Measurements from ENCODE around the gene C9orf50. TPM values are rescaled to one million over a fixed set of nuclear protein-coding genes. Genes with fewer than 3 reads are reported as not detected.
A peak's percentile ranks its signal among the peaks of the same experiment; 100 is the strongest.
"Not testable (repeated sequence)": the region's sequence is repeated elsewhere in the genome, so short reads cannot be mapped to it uniquely, and the experiment has no call there.

Gene C9orf50
- total RNA-seq, 1 experiment from 2014 or later, result 0.20 TPM

DNA sequence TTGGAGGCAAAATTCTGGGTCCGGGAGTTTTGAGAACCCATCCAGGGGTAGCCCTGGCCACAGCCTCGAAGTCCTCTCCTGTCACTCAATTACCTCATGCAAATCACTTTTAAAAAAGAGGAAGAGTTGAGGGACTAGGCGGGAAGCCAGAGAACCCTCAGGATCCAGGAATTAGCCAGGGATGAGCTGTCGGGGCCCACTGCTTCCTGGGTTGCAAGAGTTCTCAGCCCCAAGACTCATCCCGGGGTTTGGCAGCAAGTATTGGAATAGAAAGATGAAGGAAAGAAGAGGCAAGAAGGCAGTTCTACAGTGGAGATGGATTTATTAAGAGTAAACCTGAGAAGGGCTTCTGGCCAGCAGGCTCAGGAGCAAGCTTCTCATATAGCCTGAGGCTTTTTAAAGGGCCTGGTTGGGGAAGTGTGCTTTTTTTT, 25.6 kb downstream of the C9orf50 start:
- DNase-seq (ENCODE audit: extremely low read depth, low read depth), result no peak

DNA sequence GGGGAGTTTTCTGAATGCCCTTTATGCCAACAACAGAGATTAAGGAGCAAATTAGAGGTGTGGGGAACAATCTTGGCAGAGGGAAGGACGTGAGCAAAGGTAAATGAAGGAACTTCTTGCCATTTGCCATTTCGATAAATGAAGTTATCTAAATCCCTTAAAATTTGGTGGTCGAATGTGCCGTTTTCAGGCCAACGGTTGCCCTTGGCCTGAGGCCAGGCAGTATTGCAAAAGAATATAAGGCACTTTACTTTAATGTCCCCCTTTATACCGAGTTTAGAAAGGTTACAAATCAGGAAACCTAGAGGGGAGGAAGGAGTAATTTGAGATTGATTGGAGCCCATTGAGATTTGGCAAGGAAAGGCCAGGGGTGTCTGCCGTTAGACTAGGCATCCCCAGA, 26.3 kb downstream of the C9orf50 start:
- no peak for DNase-seq (ENCODE audit: extremely low read depth, low read depth)

DNA sequence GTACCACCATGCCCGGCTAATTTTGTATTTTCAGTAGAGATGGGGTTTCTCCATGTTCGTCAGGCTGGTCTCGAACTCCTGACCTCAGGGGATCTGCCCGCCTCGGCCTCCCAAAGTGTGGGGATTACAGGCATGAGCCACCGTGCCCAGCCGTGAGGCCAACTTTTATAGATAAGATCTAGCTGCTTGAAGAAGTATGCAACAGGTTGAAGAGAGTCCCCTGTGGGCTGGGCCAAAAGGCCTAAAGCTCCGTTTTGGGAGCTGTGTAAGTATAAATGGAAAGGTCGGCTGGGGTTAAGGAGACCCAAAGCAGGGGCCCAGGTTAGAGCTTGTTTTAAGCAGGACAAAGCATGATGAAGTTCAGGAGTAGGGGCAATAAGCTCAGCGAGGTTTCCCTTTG, 28.1 kb downstream of the C9orf50 start:
- DNase-seq (ENCODE audit: extremely low read depth, low read depth), result not testable (repeated sequence)

DNA sequence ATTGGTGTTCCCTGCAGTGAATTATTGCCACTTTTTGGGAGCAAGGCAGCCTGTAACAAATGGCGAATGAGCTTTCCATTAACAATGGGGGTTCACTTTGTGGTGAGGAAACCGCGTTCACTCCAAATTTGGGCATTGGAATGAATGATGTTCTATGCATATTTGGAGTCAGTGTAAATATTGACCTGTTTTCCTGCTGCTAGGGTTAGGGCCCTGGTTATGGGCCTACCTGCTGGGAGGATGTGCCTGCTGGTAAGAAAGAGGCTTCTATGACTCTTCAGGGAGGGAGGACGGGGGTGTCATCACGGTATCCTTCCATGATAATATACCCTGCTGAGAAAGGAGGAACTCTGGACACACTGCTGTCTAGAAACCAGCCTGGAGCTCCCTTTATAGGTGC, 29.0 kb downstream of the C9orf50 start:
- DNase-seq (ENCODE audit: extremely low read depth, low read depth), result no peak

DNA sequence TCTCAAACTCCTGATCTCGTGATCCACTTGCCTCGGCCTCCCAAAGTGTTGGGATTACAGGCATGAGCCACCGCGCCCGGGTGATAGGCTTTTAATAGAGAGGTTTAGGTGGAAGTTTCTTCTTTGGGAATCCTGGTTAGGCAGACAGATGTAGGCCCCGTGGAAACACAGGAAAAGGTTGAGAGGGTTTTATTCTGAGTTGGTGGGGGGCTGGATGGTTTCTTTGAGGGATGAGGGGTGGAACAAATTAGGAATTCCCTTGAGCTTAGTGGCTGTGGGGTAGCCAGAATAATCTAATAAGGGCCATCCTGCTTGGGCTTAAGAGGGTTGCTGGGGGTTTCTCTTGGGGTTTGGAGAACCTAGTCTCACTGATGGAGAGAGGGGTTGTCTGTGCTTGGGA, 30.4 kb downstream of the C9orf50 start:
- no peak for DNase-seq (ENCODE audit: extremely low read depth, low read depth)

DNA sequence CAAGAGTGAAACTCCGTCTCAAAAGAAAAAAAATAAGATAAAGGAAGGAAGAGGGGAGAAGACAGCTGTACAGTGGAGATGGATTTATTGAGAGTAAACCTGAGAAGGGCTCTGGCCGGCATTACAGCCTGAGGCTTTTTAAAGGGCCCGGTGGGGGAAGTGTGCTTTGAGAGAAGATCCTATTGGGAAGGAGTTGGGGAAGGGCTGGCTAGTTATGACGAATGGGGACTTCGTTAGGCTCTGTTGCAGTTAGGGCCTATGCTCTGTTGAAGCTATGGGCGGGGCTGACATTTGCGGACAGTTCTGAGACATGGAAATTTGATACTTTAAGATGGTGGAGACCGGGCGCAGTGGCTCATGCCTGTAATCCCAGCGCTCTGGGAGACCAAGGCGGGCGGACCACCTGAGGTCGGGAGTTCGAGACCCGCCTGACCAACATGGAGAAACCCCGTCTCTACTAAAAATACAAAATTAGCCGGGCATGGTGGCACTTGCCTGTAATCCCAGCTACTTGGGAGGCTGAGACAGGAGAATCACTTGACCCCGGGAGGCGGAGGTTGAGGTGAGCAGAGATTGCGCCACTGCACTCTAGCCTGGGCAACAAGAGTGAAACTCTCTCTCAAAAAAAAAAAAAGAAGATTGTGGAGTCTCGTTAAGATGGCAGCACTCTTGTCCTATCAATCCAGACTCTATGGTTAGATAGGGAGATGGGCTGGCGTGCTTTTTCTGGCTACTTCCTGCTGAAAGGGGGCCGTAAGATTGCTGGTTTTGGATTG, 33.2 kb downstream of the C9orf50 start:
- peak; percentile 94 for DNase-seq (ENCODE audit: extremely low read depth, low read depth)

DNA sequence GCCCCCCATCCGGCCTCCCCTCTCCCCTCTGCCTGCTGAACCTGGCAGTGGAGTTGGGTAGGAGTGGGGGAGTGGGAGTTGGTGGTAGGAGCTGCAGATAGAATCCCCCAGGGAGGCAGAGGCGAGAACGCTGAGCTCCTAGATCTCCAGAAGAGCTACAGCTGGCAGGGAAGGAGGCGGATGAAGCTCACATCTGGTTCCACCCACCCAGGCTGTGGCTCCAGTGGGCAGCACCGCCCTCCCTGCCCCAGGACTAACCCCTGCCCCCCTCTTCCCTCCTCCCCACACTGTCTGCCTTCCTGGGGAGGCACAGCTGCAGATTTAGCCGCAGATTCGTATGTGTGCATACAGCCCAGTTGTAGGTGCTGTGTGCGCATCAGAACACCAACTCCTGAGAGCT, 34.2 kb downstream of the C9orf50 start:
- no peak for DNase-seq (ENCODE audit: extremely low read depth, low read depth)

DNA sequence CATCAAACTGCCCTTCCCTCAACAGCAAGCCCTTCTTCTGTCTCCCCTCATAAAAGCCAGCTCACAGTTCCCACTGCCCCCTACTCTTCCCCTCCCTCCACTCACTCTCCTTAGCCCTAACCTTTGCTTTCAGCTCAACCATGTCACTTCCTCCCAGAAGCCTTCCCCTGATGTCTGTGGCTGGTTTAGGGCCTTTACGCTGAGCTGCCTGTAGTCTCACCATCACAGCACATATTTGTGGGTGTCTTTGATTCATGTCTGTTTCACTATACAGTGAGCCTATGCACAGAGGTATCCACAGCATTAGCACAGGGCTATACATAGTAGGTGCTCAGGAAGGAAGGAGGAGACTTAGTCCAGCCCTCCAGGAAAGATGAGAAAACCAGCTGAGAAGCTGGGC, 34.7 kb downstream of the C9orf50 start:
- DNase-seq (ENCODE audit: extremely low read depth, low read depth), result no peak

DNA sequence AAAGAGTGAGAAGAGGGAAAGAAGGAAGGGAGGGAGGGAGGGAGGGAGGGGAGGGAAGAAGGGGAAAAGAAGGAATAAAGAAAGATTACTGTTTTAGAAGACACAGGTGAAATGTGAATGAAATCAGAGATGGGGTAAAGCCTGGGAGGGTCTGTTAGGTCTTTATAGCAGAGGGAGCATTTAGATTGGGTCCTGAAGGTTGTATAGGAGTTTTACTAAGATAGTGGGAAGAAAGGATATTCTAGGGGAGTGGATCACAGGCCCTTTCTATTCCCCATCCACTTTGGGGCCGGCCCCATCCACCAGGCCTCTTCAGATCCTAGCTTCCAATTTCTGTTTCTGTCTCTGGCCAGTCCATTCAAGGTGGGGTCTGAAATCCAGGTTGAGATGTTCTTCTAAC, 35.5 kb downstream of the C9orf50 start:
- no peak for DNase-seq (ENCODE audit: extremely low read depth, low read depth)

DNA sequence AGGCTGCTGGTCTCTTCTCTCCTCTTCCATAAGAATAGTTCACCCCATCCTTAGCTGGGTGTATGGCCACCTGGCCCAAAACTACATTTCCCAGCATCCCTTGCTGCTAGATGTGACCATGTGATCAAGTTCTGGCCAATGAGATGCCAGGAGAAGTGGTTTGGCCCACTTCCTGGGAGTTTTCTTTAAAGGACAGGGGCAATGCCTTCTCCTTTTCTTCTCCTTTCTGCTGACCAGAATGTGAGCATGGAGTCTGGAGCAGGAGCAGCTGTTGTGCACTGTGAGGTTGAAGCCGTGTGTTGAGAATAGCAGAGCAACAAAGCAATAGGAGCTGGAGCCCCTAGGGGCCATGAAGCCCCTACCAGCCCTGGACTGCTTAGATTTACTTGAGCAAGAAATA, 36.8 kb downstream of the C9orf50 start:
- peak; percentile 85 for DNase-seq (ENCODE audit: extremely low read depth, low read depth)

DNA sequence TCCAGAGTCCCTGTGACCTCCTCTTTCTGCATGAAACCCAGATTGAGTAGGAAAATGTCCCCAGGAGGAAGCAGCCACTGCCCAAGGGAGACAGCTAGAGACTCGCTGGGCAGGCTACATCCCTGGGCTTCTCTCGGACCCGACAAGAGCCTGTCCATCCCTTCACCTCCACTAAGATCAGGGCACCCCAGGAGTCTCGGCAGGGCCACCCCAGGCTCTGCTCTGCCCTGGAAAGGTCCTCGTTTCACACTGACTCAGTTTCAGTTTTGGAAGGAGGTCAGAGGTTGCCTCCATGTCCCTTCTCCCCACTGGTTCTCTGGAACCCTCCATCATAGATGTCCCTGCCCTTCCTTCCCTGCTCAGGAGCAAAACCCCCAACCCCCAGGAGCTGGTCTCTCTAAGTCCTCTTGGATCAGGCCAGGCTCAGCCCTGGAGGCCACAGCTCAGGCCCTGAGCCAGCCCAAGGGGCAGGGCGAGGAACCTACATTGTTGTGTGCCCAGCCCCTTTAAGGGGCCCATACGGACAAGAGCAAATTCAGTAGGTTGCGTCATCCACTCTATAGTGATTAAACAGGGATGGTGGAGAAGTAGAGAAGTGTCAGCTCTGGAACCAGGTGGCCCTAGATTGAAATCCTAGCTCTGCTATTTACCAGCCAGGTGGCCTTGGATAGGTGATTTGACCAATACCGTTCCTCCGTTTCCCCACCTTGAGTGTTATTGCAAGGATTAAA, 37.4 kb downstream of the C9orf50 start:
- DNase-seq (ENCODE audit: extremely low read depth, low read depth), result no peak

DNA sequence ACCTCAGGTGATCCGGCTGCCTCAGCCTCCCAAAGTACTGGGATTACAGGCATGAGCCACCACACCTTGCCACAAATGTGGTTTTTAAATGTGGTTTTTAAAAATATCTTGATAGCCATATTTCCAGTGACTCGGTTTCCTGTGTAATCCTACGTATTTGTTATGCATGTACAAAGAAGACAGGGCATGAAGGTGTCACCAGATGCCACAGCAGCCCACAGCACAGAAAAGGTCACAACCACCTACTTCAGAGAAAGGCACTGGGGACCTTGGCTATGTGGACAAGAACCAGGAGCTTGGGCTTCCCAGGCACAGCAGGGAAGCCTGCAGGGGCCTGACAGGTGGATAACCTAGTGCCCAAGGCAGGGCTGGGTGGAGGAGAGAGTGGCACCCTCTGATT, 38.0 kb downstream of the C9orf50 start:
- DNase-seq (ENCODE audit: extremely low read depth, low read depth), result no peak

DNA sequence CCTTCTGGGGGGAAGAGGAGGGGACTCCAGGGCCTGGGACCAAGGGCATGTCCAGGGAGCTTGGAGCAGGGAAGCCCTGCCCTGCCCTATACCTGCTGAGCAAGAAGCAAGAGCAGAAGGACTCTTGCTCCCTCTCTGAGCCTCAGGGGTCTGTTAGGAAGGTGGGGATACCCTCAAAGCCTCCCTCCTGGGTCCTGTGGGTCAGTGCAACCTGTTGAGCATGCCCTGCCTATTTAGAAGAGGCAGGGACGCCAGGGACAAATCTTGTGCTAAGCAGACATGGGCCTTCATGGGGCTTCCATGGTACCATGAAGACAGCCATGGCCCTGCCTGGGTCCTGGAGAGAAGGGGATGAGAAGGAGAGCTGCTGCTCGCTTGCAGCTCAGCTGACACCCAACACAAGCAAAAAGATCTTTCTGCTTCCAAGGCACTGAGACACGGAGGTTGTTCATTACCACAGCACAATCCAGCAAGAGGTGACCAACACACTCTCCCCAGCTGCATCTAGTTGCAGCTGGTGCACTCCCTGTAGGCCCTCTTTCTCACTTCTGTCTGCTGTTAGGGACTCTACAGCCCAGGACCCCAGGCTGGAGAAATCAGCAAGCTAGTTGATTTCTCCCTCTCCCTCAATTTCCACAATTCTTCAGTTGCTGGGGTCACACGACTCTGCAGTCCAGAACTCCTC, 39.3 kb downstream of the C9orf50 start:
- DNase-seq (ENCODE audit: extremely low read depth, low read depth), result no peak

DNA sequence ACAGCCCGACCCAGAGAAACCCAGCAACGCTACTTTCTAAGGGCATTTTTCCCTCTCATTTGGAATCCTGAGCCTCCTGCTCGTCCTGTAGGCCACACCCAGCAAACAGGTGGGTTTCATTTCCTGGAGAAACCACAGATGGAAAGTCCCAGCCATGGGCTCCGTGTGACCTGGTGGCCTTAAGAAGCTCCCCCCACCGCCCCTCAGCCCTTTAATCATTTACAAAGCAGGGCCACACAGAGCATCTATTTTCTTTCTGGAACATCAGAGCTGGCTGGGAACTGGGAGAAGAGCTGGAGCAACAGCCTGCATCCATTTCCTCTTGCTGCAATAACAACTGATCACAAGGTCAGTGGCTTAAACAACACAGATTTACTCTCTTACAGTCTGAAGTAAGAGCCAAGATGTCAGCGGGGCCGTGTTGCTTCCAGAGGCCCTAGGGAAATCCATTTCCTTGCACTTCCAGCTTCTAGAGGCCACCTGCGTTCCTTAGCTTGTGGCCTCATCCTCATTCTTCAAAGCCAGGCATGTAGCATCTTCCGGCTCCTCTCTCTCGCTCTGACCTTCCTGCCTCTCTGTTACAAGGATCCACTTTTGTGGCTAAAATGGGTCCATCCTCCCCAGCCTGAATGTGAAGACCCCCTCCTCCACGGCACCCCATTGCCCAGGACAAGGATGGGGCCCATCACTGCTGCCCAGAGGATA, 40.5 kb downstream of the C9orf50 start:
- DNase-seq (ENCODE audit: extremely low read depth, low read depth), result no peak

DNA sequence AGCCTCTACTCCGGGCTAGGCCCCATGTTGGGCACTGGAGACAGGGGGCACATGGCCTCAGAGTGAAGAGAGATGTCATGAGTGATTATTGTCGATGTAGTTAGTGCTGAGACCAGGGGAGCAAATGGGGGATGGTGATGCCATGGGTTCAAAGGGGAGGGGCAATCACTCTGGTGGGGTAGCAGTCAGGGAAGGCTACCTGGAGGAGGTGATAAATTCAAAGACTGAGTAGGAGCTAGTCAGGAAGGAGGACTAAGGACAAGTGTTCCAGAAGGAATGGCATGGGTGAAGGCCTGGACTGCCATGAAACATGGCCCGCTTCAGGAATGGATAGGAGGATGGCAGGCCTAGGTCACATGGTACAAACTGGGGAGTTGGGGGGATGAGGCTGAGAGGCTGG, 41.6 kb downstream of the C9orf50 start:
- no peak for DNase-seq (ENCODE audit: extremely low read depth, low read depth)

DNA sequence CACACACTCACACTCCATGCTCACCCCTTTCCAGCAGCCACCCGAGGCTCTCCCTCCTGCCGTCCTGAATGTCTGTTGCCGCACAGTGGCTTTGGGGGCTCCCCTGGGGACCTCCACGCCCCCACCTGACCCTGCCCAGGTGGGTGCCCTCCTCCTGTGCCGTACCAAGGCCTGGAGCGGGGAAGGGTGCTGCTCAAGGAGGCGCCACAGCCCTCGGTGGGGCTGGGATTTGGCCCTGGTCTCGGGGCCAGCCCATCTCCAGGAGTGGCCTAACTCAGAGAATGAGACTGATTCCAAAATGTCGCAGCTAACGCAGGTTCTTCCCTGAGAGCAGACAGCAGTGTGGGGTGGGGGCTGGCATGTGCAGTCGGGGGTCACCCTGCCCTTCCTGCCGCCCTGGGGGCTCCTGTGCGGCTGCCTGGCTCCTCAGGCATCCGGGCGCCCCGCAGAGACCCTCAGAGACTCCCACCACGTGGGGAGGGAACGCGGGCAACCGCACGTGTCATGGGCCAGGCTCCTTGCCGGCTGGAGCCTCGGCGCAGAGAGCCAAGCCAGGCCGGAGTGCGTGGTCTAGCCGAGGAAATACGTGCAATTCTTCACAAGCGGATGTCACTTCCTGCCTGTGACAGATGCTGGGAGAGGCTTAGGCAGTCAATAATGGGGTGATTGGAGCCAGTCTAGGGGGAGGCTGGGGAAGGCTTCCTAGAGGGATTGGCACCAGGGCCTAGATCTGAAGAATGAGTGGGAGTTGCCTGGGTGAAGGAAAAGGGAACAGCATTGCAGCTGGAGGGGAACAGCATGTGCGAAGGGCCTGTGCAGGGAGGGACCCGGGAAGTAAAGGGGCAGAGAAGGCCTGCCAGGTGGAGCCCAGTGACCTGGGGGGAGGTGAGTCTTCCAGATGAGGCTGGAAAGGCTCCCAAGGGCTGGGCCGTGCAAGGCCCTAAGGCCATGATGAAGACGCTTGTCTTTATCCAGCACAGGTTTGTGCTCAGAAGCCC, 44.1 kb downstream of the C9orf50 start:
- no peak for DNase-seq (ENCODE audit: extremely low read depth, low read depth)

DNA sequence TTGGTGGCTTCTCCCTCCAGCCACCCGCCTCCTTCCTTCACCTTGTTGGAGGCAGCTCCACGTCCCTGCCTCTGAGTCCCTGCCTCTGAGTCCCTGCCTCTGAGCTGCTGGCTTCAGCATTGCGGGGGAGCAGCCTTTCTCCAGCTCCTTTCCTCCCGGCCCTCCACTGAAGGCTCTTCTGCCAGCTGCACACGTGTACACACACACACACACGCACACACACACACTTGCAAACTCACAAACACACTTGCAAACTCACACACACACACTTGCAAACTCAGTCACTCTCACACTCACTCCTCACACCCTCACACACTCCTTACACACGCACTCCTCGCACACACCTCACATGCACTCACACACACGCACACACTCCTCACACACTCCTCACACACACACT, 45.1 kb downstream of the C9orf50 start:
- DNase-seq (ENCODE audit: extremely low read depth, low read depth), result no peak

DNA sequence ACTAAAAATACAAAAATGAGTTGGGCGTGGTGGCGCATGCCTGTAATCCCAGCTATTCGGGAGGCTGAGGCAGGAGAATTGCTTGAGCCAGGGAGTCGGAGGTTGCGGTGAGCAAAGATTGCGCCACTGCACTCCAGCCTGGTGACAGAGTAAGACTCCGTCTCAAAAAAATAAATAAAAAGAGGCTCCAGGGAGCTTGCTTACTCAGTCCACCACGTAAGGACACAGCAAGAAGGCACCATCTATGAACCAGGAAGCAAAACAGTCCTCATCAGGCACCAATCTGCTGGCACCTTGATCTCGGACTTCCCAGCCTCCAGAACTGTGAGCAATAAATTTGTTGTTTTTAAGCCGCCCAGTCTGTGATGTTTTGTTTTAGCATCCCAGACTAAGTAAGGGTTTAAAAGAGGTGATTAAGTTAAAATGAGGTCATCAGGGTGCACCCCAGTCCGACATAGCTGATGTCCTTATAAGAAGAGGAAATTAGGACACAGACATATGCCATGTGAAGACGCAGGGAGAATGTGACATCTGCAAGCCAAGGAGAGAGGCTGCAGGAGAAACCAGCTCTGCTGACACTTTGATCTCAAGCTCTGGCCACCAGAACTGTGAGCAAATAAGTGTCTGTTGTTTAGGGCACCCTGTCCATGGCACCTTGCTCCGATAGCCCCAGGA, 45.9 kb downstream of the C9orf50 start:
- DNase-seq (ENCODE audit: extremely low read depth, low read depth), result no peak

DNA sequence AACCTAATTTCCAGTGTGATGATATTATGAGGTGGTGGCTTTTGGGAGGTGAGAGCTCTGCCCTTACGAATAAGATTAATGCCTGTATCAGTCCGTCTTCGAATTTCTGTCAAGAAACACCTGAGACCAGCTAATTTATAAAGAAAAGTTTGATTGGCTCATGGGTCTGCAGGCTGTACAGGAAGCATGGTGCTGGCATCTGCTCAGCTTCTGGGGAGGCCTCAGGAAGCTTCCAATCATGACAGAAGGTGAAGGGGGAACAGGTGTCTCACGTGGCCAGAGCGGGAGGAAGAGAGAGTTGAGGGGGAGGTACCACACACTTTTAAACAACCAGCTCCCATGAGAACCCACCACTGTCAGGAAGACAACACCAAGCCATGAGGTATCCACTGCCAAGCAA, 46.9 kb downstream of the C9orf50 start:
- DNase-seq (ENCODE audit: extremely low read depth, low read depth), result no peak

Data from NCI-H460 (cell line).